DND-41 (cell line): ENCODE results near the gene CFAP58.

Experiments
- EZH2 ChIP-seq: IDR thresholded peaks from 3 replicates; pipeline ENCODE4 v1.6.1; 2012; ENCODE audit warnings: borderline replicate concordance, low read depth, mild to moderate bottlenecking, moderate library complexity, low read length, inconsistent platforms; ENCODE audit not compliant: severe bottlenecking
- TF ChIP-seq, protein P1 (sequence below): IDR thresholded peaks from 2 replicates; pipeline ENCODE4 v1.5.1; 2012; ENCODE audit warnings: borderline replicate concordance, low read length, moderate library complexity, mild to moderate bottlenecking; ENCODE audit not compliant: poor library complexity, severe bottlenecking; ENCODE audit errors: extremely low read depth

DNA sequence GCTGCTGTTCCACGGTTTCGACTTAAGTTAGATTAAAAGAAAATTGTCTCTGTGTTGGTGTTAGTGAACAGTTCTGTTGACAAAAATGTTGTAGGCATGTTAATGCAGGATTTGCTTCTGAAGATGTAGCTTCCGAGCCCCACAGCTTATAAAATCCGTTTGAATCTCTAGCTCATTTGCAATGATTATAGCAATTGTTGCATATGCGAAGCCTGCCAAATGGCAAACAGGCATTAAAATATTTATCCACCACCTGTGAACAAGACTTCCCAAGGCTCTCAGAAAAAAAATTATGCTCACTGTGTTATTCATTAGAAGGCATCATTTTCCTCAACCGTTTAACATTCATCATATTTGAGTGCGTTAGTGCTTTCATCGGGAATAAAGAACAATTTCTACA lies 14.3 kb downstream of the CFAP58 start:
- TF ChIP-seq, protein P1, sequence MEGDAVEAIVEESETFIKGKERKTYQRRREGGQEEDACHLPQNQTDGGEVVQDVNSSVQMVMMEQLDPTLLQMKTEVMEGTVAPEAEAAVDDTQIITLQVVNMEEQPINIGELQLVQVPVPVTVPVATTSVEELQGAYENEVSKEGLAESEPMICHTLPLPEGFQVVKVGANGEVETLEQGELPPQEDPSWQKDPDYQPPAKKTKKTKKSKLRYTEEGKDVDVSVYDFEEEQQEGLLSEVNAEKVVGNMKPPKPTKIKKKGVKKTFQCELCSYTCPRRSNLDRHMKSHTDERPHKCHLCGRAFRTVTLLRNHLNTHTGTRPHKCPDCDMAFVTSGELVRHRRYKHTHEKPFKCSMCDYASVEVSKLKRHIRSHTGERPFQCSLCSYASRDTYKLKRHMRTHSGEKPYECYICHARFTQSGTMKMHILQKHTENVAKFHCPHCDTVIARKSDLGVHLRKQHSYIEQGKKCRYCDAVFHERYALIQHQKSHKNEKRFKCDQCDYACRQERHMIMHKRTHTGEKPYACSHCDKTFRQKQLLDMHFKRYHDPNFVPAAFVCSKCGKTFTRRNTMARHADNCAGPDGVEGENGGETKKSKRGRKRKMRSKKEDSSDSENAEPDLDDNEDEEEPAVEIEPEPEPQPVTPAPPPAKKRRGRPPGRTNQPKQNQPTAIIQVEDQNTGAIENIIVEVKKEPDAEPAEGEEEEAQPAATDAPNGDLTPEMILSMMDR, result no peak
- TF ChIP-seq EZH2, result no peak
